WTC11 (cell line): ENCODE data around the gene FREM1. TPM values are rescaled to one million over a fixed set of nuclear protein-coding genes. Genes with fewer than 3 reads are reported as not detected.

Experiments
- ATAC-seq: fragments of 200-7000 bp; cut with Tn5 transposase; 2 replicates; pipeline ENCODE4 v1.10.0; 2021; ENCODE audit warnings: mild to moderate bottlenecking, moderate library complexity
- CTCF ChIA-PET: fragments of 300-600 bp; sonication (Branson Sonifier 250); formaldehyde crosslinking; loops from one replicate; lab custom pipeline; 2021; ENCODE audit warnings: antibody characterized with exemption; lab: Charles Lee
- POLR2A ChIA-PET: fragments of 350-600 bp; sonication (Branson Sonifier 250); formaldehyde crosslinking; loops from one replicate; lab custom pipeline; 2021; ENCODE audit warnings: antibody characterized with exemption; lab: Charles Lee
- DNase-seq: peaks from one replicate; pipeline ENCODE4 v3.0.0; 2021; ENCODE audit warnings: low spot score
- H3K27ac Mint-ChIP-seq: 2 replicates; pipeline ENCODE4 v1.8.0; 2021; ENCODE audit warnings: mixed read lengths
- H3K27me3 Mint-ChIP-seq: 2 replicates; pipeline ENCODE4 v1.8.0; 2021; ENCODE audit warnings: low read depth, mild to moderate bottlenecking, moderate library complexity, mixed read lengths
- H3K36me3 Mint-ChIP-seq: 2 replicates; pipeline ENCODE4 v1.8.0; 2021; ENCODE audit warnings: mixed read lengths
- H3K4me1 Mint-ChIP-seq: 2 replicates; pipeline ENCODE4 v1.8.0; 2022; ENCODE audit warnings: mixed read lengths
- H3K4me3 Mint-ChIP-seq: 2 replicates; pipeline ENCODE4 v1.8.0; 2021; ENCODE audit warnings: mild to moderate bottlenecking, moderate library complexity, mixed read lengths
- H3K9me3 Mint-ChIP-seq: 2 replicates; pipeline ENCODE4 v1.8.0; 2021; ENCODE audit warnings: mixed read lengths
- CREB1 ChIP-seq: sonication (generic); formaldehyde crosslinking; IDR thresholded peaks from 2 replicates; pipeline ENCODE4 v1.8.0; 2023; ENCODE audit warnings: mild to moderate bottlenecking, missing genetic modification reagents
- CREM ChIP-seq: sonication (generic); formaldehyde crosslinking; IDR thresholded peaks from 2 replicates; pipeline ENCODE4 v1.8.1; 2022; ENCODE audit warnings: mild to moderate bottlenecking, missing genetic modification reagents, moderate library complexity
- E2F5 ChIP-seq: sonication (generic); formaldehyde crosslinking; IDR thresholded peaks from 2 replicates; pipeline ENCODE4 v1.8.1; 2022; ENCODE audit warnings: mild to moderate bottlenecking, moderate library complexity, missing genetic modification reagents
- EMX1 ChIP-seq: fragments of 250-450 bp; sonication (Bioruptor Pico); IDR thresholded peaks from 2 replicates; pipeline ENCODE4 v1.8.0; 2021; ENCODE audit warnings: mild to moderate bottlenecking
- HMGXB4 ChIP-seq: sonication (generic); formaldehyde crosslinking; IDR thresholded peaks from 2 replicates; pipeline ENCODE4 v1.8.1; 2023; ENCODE audit warnings: mild to moderate bottlenecking, moderate library complexity, missing genetic modification reagents
- KAT7 ChIP-seq: sonication (generic); formaldehyde crosslinking; IDR thresholded peaks from 2 replicates; pipeline ENCODE4 v1.8.1; 2023; ENCODE audit warnings: missing genetic modification reagents, mild to moderate bottlenecking, borderline replicate concordance
- MLX ChIP-seq: sonication (generic); formaldehyde crosslinking; IDR thresholded peaks from 2 replicates; pipeline ENCODE4 v1.8.1; 2023; ENCODE audit warnings: mild to moderate bottlenecking, missing genetic modification reagents, moderate library complexity
- MYBL2 ChIP-seq: sonication (generic); formaldehyde crosslinking; IDR thresholded peaks from 2 replicates; pipeline ENCODE4 v1.8.1; 2023; ENCODE audit warnings: mild to moderate bottlenecking, moderate library complexity, missing genetic modification reagents
- NFE2L1 ChIP-seq: sonication (generic); formaldehyde crosslinking; IDR thresholded peaks from 2 replicates; pipeline ENCODE4 v1.8.1; 2023; ENCODE audit warnings: missing genetic modification reagents
- TEAD4 ChIP-seq: sonication (generic); formaldehyde crosslinking; IDR thresholded peaks from 2 replicates; pipeline ENCODE4 v1.8.0; 2022; ENCODE audit warnings: mild to moderate bottlenecking, missing genetic modification reagents
- TP53 ChIP-seq: sonication (generic); formaldehyde crosslinking; IDR thresholded peaks from 2 replicates; pipeline ENCODE4 v1.8.1; 2023; ENCODE audit warnings: mild to moderate bottlenecking, missing genetic modification reagents
- ZNF121 ChIP-seq: sonication (generic); formaldehyde crosslinking; IDR thresholded peaks from 2 replicates; pipeline ENCODE4 v1.8.0; 2023; ENCODE audit warnings: missing genetic modification reagents
- ZNF138 ChIP-seq: sonication (generic); formaldehyde crosslinking; conservative IDR thresholded peaks from 2 replicates; pipeline ENCODE4 v1.8.1; 2022; ENCODE audit warnings: mild to moderate bottlenecking, moderate library complexity, missing genetic modification reagents
- ZNF232 ChIP-seq: sonication (generic); formaldehyde crosslinking; IDR thresholded peaks from 2 replicates; pipeline ENCODE4 v1.8.0; 2022; ENCODE audit warnings: mild to moderate bottlenecking, missing genetic modification reagents
- ZNF263 ChIP-seq: sonication (generic); formaldehyde crosslinking; IDR thresholded peaks from 2 replicates; pipeline ENCODE4 v1.8.1; 2022; ENCODE audit warnings: low read depth, mild to moderate bottlenecking, moderate library complexity, missing genetic modification reagents
- ZNF281 ChIP-seq: sonication (generic); formaldehyde crosslinking; IDR thresholded peaks from 2 replicates; pipeline ENCODE4 v1.8.0; 2023; ENCODE audit warnings: mild to moderate bottlenecking, missing genetic modification reagents
- ZNF532 ChIP-seq: fragments of 250-450 bp; sonication (Bioruptor Pico); IDR thresholded peaks from 2 replicates; pipeline ENCODE4 v1.9.0; 2021; ENCODE audit warnings: mild to moderate bottlenecking, borderline replicate concordance
- ZNF671 ChIP-seq: fragments of 250-450 bp; sonication (Bioruptor Pico); IDR thresholded peaks from 2 replicates; pipeline ENCODE4 v1.8.0; 2021; ENCODE audit warnings: mild to moderate bottlenecking
- total RNA-seq: library from RNA; stranded (reverse); gene quantifications from 3 replicates; pipeline ENCODE4 v1.2.3, GENCODE V29; 2021

The FREM1 gene
- total RNA-seq, 1 experiment from 2014 or later, result 2.8 TPM

GRCh38 chr9:14761584-14761983, 148.6 kb downstream of the FREM1 start:
- Mint-ChIP-seq H3K27me3 (no peaks in the 10 kb centered on the region), H3K4me1 (no peaks in the 10 kb centered on the region; the same call in 1 of the 2 replicates), H3K4me3 (no peak overlapping the region), H3K27ac (no peak overlapping the region), H3K36me3 (no peaks in the 10 kb centered on the region), H3K9me3 (peaks cover 3% of the 10 kb centered on the region; the same call in 1 of the 2 replicates)
- ChIA-PET CTCF (no interaction called here), POLR2A (no interaction called here)
- DNase-seq (no peak), ATAC-seq (no peak)
- TF ChIP-seq CREM (no peak), ZNF138 (CRISPR knock-in tag) (no peak), E2F5 (CRISPR knock-in tag) (no peak), KAT7 (CRISPR knock-in tag) (no peak), CREB1 (CRISPR knock-in tag) (no peak), HMGXB4 (CRISPR knock-in tag) (no peak), ZNF671 (CRISPR knock-in tag) (no peak), ZNF281 (no peak), ZNF121 (no peak), ZNF263 (CRISPR knock-in tag) (no peak), EMX1 (CRISPR knock-in tag) (no peak), ZNF532 (no peak), MYBL2 (CRISPR knock-in tag) (no peak), NFE2L1 (CRISPR knock-in tag) (no peak), TP53 (CRISPR knock-in tag) (no peak), MLX (CRISPR knock-in tag) (no peak), ZNF232 (no peak), TEAD4 (CRISPR knock-in tag) (no peak)
